H1 (cell line): Measurements from ENCODE around the gene TMED8. TPM values are rescaled to one million over a fixed set of nuclear protein-coding genes. Genes with fewer than 3 reads are reported as not detected.

Experiments
- CTCF ChIA-PET: fragments of 300-600 bp; sonication (Branson Sonifier 250); formaldehyde crosslinking; loops from one replicate; lab custom pipeline; 2021; ENCODE audit not compliant: partially characterized antibody; lab: Charles Lee
- POLR2A ChIA-PET: fragments of 300-600 bp; sonication (Branson Sonifier 250); formaldehyde crosslinking; loops from one replicate; lab custom pipeline; 2021; ENCODE audit warnings: inconsistent platforms; ENCODE audit not compliant: partially characterized antibody; lab: Charles Lee
- DNase-seq, 2 experiments: peaks; one replicate each; pipeline versions ENCODE4 v3.0.0 to v3.0.0-alpha.2; 2010 to 2022; ENCODE audit warnings: low spot score in 2 of 2, low read depth in 1 of 2, mixed read lengths in 1 of 2
- FAIRE-seq: peaks from 2 replicates; lab custom pipeline; 2011; peaks lifted over from hg19 to GRCh38; lab: Jason Lieb, UNC
- H2AFZ ChIP-seq: 2 replicates; pipeline ENCODE4 v1.8.1; 2012; ENCODE audit warnings: low read length, inconsistent platforms
- H2AK5ac ChIP-seq: 2 replicates; pipeline ENCODE4 v1.6.1; 2013; ENCODE audit warnings: low read depth, low read length
- H2BK120ac ChIP-seq: replicated peaks from 2 replicates; pipeline ENCODE3; 2013; ENCODE audit warnings: low read depth, low read length, inconsistent platforms
- H2BK12ac ChIP-seq: 2 replicates; pipeline ENCODE4 v1.6.1; 2013; ENCODE audit warnings: low read depth, low read length
- H2BK15ac ChIP-seq: 2 replicates; pipeline ENCODE4 v1.6.1; 2013; ENCODE audit warnings: low read length
- H2BK20ac ChIP-seq: 2 replicates; pipeline ENCODE4 v1.6.1; 2013; ENCODE audit warnings: low read length
- H2BK5ac ChIP-seq: 2 replicates; pipeline ENCODE4 v1.6.1; 2013; ENCODE audit warnings: low read depth, low read length
- H3K14ac ChIP-seq: 2 replicates; pipeline ENCODE4 v1.6.1; 2013; ENCODE audit warnings: inconsistent platforms; ENCODE audit not compliant: insufficient read length
- H3K18ac ChIP-seq: 2 replicates; pipeline ENCODE4 v1.6.1; 2013; ENCODE audit warnings: low read length; ENCODE audit errors: extremely low read depth
- H3K23ac ChIP-seq: 2 replicates; pipeline ENCODE4 v1.6.1; 2013; ENCODE audit warnings: inconsistent platforms; ENCODE audit not compliant: insufficient read length
- H3K23me2 ChIP-seq: 2 replicates; pipeline ENCODE4 v1.6.1; 2013; ENCODE audit warnings: low read depth, low read length
- H3K27ac ChIP-seq: 2 replicates; pipeline ENCODE4 v1.6.1; 2011; ENCODE audit warnings: low read depth, low read length, inconsistent platforms
- H3K27me3 ChIP-seq, 4 experiments: replicated peaks in 1 of 4; 1 replicate in 1 of 4; 2 replicates in 3 of 4; pipeline versions ENCODE4 v1.6.1 to v1.8.1; 2011 to 2013; ENCODE audit warnings: low read length in 3 of 4, mild to moderate bottlenecking in 3 of 4, inconsistent platforms in 2 of 4, mixed read lengths in 2 of 4, moderate library complexity in 1 of 4; ENCODE audit not compliant: control insufficient read depth in 3 of 4, insufficient read depth in 3 of 4; ENCODE audit errors: extremely low read depth in 1 of 4
- H3K36me3 ChIP-seq, 4 experiments: 2 replicates each; pipeline versions ENCODE4 v1.6.1 to v1.8.1; 2011 to 2013; ENCODE audit warnings: mild to moderate bottlenecking in 4 of 4, low read length in 3 of 4, moderate library complexity in 2 of 4, control low read depth in 1 of 4, inconsistent platforms in 1 of 4; ENCODE audit not compliant: insufficient read depth in 4 of 4, control insufficient read depth in 2 of 4
- H3K4ac ChIP-seq: replicated peaks from 2 replicates; pipeline ENCODE3; 2013; ENCODE audit warnings: low read length, low read depth, mixed read lengths, inconsistent platforms; ENCODE audit not compliant: insufficient read length
- H3K4me1 ChIP-seq, 4 experiments: replicated peaks in 1 of 4; 1 replicate in 1 of 4; 2 replicates in 3 of 4; pipeline versions ENCODE4 v1.6.1 to v1.8.1; 2011 to 2013; ENCODE audit warnings: low read length in 3 of 4, inconsistent platforms in 2 of 4, mixed read lengths in 1 of 4; ENCODE audit not compliant: insufficient read depth in 4 of 4, control insufficient read depth in 3 of 4
- H3K4me2 ChIP-seq, 2 experiments: 2 replicates each; pipeline versions ENCODE4 v1.6.1 to v1.8.1; 2011 to 2013; ENCODE audit warnings: low read depth in 2 of 2, low read length in 2 of 2, control low read depth in 1 of 2, inconsistent platforms in 1 of 2, mild to moderate bottlenecking in 1 of 2; ENCODE audit not compliant: insufficient read depth in 1 of 2
- H3K4me3 ChIP-seq, 4 experiments: fragments of 200-600, 300-600 bp in 1 of 4; sonication (generic), shearing (Covaris generic), sonication (Bioruptor Twin) in 1 of 4; 2 replicates each; pipeline versions ENCODE4 v1.5.1 to v1.8.1; 2011 to 2016; ENCODE audit warnings: low read length in 4 of 4, low read depth in 3 of 4, control low read depth in 2 of 4, inconsistent platforms in 2 of 4, mild to moderate bottlenecking in 2 of 4, mixed read lengths in 1 of 4, moderate library complexity in 1 of 4; ENCODE audit not compliant: insufficient read depth in 2 of 4; ENCODE audit errors: extremely low read depth in 1 of 4
- H3K56ac ChIP-seq: replicated peaks from 2 replicates; pipeline ENCODE3; 2013; ENCODE audit warnings: low read depth, mild to moderate bottlenecking, mixed read lengths, low read length, inconsistent platforms; ENCODE audit not compliant: insufficient read length
- H3K79me1 ChIP-seq: 2 replicates; pipeline ENCODE4 v1.6.1; 2013; ENCODE audit warnings: low read depth, low read length, control low read depth
- H3K79me2 ChIP-seq, 2 experiments: 2 replicates each; pipeline versions ENCODE4 v1.6.1 to v1.8.1; 2012 to 2013; ENCODE audit warnings: low read length in 2 of 2, mild to moderate bottlenecking in 2 of 2, inconsistent platforms in 1 of 2; ENCODE audit not compliant: insufficient read depth in 2 of 2, control insufficient read depth in 1 of 2
- H3K9ac ChIP-seq, 4 experiments: replicated peaks in 1 of 4; 1 replicate in 1 of 4; 2 replicates in 3 of 4; pipeline versions ENCODE4 v1.6.1 to v1.8.1; 2011 to 2013; ENCODE audit warnings: low read depth in 3 of 4, low read length in 3 of 4, control low read depth in 2 of 4, mild to moderate bottlenecking in 2 of 4, moderate library complexity in 2 of 4, inconsistent platforms in 1 of 4; ENCODE audit errors: extremely low read depth in 1 of 4
- H3K9me3 ChIP-seq, 2 experiments: 2 replicates each; pipeline versions ENCODE4 v1.6.1 to v1.8.1; 2012 to 2013; ENCODE audit warnings: mild to moderate bottlenecking in 2 of 2, moderate library complexity in 2 of 2, control low read depth in 1 of 2, inconsistent platforms in 1 of 2, low read depth in 1 of 2, low read length in 1 of 2, mixed read lengths in 1 of 2; ENCODE audit not compliant: insufficient read depth in 2 of 2
- H4K20me1 ChIP-seq, 2 experiments: replicated peaks in 1 of 2; 2 replicates each; pipeline versions ENCODE3 to v1.8.1; 2011 to 2013; ENCODE audit warnings: inconsistent platforms in 2 of 2, low read length in 2 of 2, mild to moderate bottlenecking in 1 of 2; ENCODE audit not compliant: insufficient read depth in 2 of 2, control insufficient read depth in 1 of 2
- H4K5ac ChIP-seq: 2 replicates; pipeline ENCODE4 v1.6.1; 2013; ENCODE audit warnings: low read length, low read depth, mixed read lengths, inconsistent platforms; ENCODE audit not compliant: insufficient read length
- H4K8ac ChIP-seq: 2 replicates; pipeline ENCODE4 v1.8.0; 2013; ENCODE audit warnings: mild to moderate bottlenecking, moderate library complexity, low read length, inconsistent platforms; ENCODE audit not compliant: insufficient read depth; ENCODE audit errors: extremely low read depth
- H4K91ac ChIP-seq: replicated peaks from 2 replicates; pipeline ENCODE3; 2013; ENCODE audit warnings: low read length, mixed read lengths, inconsistent platforms; ENCODE audit not compliant: insufficient read length
- CTBP2 ChIP-seq: IDR thresholded peaks from 2 replicates; pipeline ENCODE4 v1.7.0; 2011; ENCODE audit warnings: borderline replicate concordance, mild to moderate bottlenecking, moderate library complexity, mixed read lengths, low read length; ENCODE audit not compliant: insufficient read depth, insufficient read length
- EP300 ChIP-seq, 2 experiments: IDR thresholded peaks; 1 replicate in 1 of 2; 2 replicates in 1 of 2; pipeline ENCODE4 v1.6.1; 2011 to 2012; ENCODE audit warnings: low read depth in 2 of 2, low read length in 2 of 2, mild to moderate bottlenecking in 2 of 2, borderline replicate concordance in 1 of 2, inconsistent platforms in 1 of 2, moderate library complexity in 1 of 2
- MAFK ChIP-seq: IDR thresholded peaks from 2 replicates; pipeline ENCODE4 v1.6.1; 2012; ENCODE audit warnings: low read depth, mild to moderate bottlenecking, improper control_type of control experiment, low read length
- WGBS, 2 experiments: shearing (Covaris generic) in 1 of 2; methylation state at CpG; one replicate each; pipeline versions ENCODE4 v1.1.6 to v1.1.7; 2013 to 2015; ENCODE audit warnings: low lambda C conversion rate in 2 of 2, mixed read lengths in 2 of 2, inconsistent platforms in 1 of 2, low coverage in 1 of 2, missing lambda C conversion rate in 1 of 2; ENCODE audit not compliant: insufficient replicate concordance in 2 of 2, insufficient coverage in 1 of 2, insufficient read length in 1 of 2; ENCODE audit errors: extremely low coverage in 1 of 2, missing lambda C conversion rate in 1 of 2; 5-methylcytosine and 5-hydroxymethylcytosine counted together
- polyA plus RNA-seq, 7 experiments: library from polyadenylated mRNA; depleted of rRNA in 3 of 7; stranded (reverse) in 5 of 7; unstranded in 2 of 7; fragments of >200 nt in 5 of 7; fragments of 200-250 nt in 2 of 7; gene quantifications; 1 replicate in 5 of 7; 2 replicates in 1 of 7; 4 replicates in 1 of 7; pipeline versions ENCODE4 v1.2.1 to v1.2.3, GENCODE V29; 2011 to 2013; ENCODE audit warnings: missing spikeins in 2 of 7, mixed read lengths in 2 of 7
- total RNA-seq: library from RNA; stranded (reverse); fragmentation: NEBNext Ultra II Directional; extraction: Animal tissue kit (Norgen Biotek cat#: 25700); gene quantifications from 2 replicates; pipeline ENCODE4 v1.2.1, GENCODE V29; 2021

Gene TMED8
- total and polyA plus RNA-seq, 2 of the 8 experiments (the other 6 are each of a cell fraction or from before 2014, with no cell fraction given) = 5.5 to 13.4 TPM

DNA sequence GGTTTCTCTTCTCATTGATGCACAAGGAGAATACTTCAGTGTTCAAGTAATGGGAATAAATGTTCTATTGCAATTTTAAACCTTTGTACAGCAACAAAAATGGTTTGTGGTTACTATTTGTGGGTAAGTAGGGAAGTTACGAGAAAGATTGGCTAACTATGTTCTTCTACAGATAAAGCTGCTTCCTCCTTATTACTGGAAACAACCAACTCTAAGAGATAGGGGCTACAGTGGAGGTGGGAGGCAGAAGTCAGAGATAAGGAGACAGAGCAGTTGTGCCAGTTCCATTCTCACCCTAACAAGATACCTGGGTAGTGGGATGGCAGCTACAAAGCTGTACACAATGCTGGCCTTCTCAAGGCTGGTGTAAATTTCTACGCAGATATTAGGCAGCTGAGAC lies 30.3 kb upstream of the TMED8 start:
- Histone ChIP-seq H3K79me2 (no peaks in the 10 kb centered on the region), H3K79me1 (no peaks in the 10 kb centered on the region), H2AFZ (no peak overlapping the region), H3K9ac (no peak overlapping the region), H3K56ac (no peak overlapping the region), H2BK5ac (no peak overlapping the region), H3K27ac (no peak overlapping the region), H3K9me3 (no peaks in the 10 kb centered on the region), H2BK12ac (no peak overlapping the region), H4K5ac (no peak overlapping the region), H4K91ac (no peak overlapping the region), H2BK20ac (no peak overlapping the region), H3K4me3 (no peak overlapping the region), H2AK5ac (no peak overlapping the region), H3K23me2 (no peaks in the 10 kb centered on the region), H3K27me3 (no peaks in the 10 kb centered on the region), H2BK120ac (no peak overlapping the region), H3K14ac (no peak overlapping the region), H3K23ac (no peak overlapping the region), H4K20me1 (no peaks in the 10 kb centered on the region), H4K8ac (no peak overlapping the region), H3K4me2 (no peak overlapping the region), H3K4me1 (no peaks in the 10 kb centered on the region), H2BK15ac (no peak overlapping the region), H3K36me3 (no peaks in the 10 kb centered on the region), H3K18ac (no peak overlapping the region), H3K4ac (no peak overlapping the region)
- ChIA-PET CTCF (interaction anchor here (0.6 to 2.7 kb wide), 9 partner anchors 12 to 939 kb away, joined by 3 to 10 read pairs (median 4); partner anchors contain the start of gene VIPAS39), POLR2A (interaction anchor here (0.7 to 1.1 kb wide), 2 partner anchors 50 to 71 kb away, joined by 3 read pairs; partner anchors contain the start of gene VIPAS39)
- FAIRE-seq (no peak), DNase-seq (no peak)
- TF ChIP-seq MAFK (no peak), CTBP2 (no peak), EP300 (IDR thresholded peaks at IDR 0.05; ENCODE audit: borderline replicate concordance in 1 of 2, low read depth in 2 of 2, low read length in 2 of 2) (no peak)
- WGBS, 2 experiments = 90% methylated on average over 2 of the region's 2 CpGs; no CpG with 5 or more reads in 1 of the 2 experiments
